ENCODE measurements around the gene AARS2. TPM values are rescaled to one million over a fixed set of nuclear protein-coding genes. Genes with fewer than 3 reads are reported as not detected.

AARS2 gene
- total RNA-seq, 1 experiment from 2014 or later: 21.7 TPM

GRCh38 chr6:44286285-44286565 lies 26.9 kb downstream of the AARS2 start:
- no peaks in the 10 kb centered on the region for H3K9me3 Mint-ChIP-seq
- no CpG with 5 or more reads among the region's 12 CpGs for WGBS (ENCODE audit: extremely low coverage, insufficient read length, low lambda C conversion rate)
- Histone ChIP-seq H3K9me3 (ENCODE audit: control insufficient read depth, low read depth, low read length) (no peaks in the 10 kb centered on the region), H3K4me2 (ENCODE audit: insufficient read depth, insufficient read length, low read length) (no peak overlapping the region), H2BK120ac (ENCODE audit: low read depth, low read length, poor library complexity, severe bottlenecking) (no peak overlapping the region), H3K4me1 (ENCODE audit: insufficient read depth, low read length) (no peaks in the 10 kb centered on the region), H3K14ac (ENCODE audit: insufficient read depth, low read length) (no peak overlapping the region; the same call in 1 of the 2 replicates), H4K91ac (ENCODE audit: insufficient read length, low read depth, low read length) (no peak overlapping the region), H3K23me2 (ENCODE audit: insufficient read length, low read depth, low read length, poor library complexity, severe bottlenecking) (no peaks in the 10 kb centered on the region), H2BK15ac (ENCODE audit: low read depth, low read length) (no peak overlapping the region), H3K23ac (ENCODE audit: insufficient read length, low read depth, low read length) (no peak overlapping the region), H3K79me2 (ENCODE audit: insufficient read depth, low read length) (no peaks in the 10 kb centered on the region), H2AK5ac (ENCODE audit: insufficient read length, low read length) (no peak overlapping the region), H3K27me3 (ENCODE audit: insufficient read depth, low read length) (no peaks in the 10 kb centered on the region; the same call in 1 of the 2 replicates), H2BK5ac (ENCODE audit: insufficient read length, low read length) (no peak overlapping the region), H4K20me1 (ENCODE audit: control insufficient read depth, insufficient read depth, insufficient read length) (no peaks in the 10 kb centered on the region), H3K79me1 (ENCODE audit: insufficient read depth, low read depth, low read length, poor library complexity, severe bottlenecking) (no peaks in the 10 kb centered on the region), H3K18ac (ENCODE audit: insufficient read length, low read depth, low read length) (no peak overlapping the region), H2BK12ac (ENCODE audit: insufficient read length, low read depth, low read length) (no peak overlapping the region), H3K56ac (ENCODE audit: insufficient read length, low read depth, low read length) (no peak overlapping the region), H2AFZ (ENCODE audit: low read length) (no peak overlapping the region), H3K27ac (ENCODE audit: insufficient read length, low read depth, low read length) (no peak overlapping the region), H4K5ac (ENCODE audit: insufficient read length, low read depth, low read length) (no peak overlapping the region), H3T11ph (ENCODE audit: low read length) (no peak overlapping the region), H2BK20ac (ENCODE audit: low read depth, low read length, poor library complexity, severe bottlenecking) (no peak overlapping the region), H4K8ac (replicated peaks; ENCODE audit: insufficient read length, low read depth, low read length) (no peak overlapping the region), H3K4ac (ENCODE audit: low read depth, low read length) (no peak overlapping the region), H3K9ac (ENCODE audit: extremely low read depth, insufficient read length, low read length) (no peak overlapping the region)
- no peak for DNase-seq
- H3K27me3 Mint-ChIP-seq (ENCODE audit: low read depth): peaks cover 81% of the 10 kb centered on the region
- H3K4me1 Mint-ChIP-seq: peaks cover 6 to 8% of the 10 kb centered on the region in 2 experiments; a peak in 3 of 4 replicates
- TF ChIP-seq CTCF (conservative IDR thresholded peaks at IDR 0.05): no peak
- H3K4me3 Mint-ChIP-seq: no peak overlapping the region
- H3K27ac Mint-ChIP-seq: no peak overlapping the region
- no peaks in the 10 kb centered on the region for H3K36me3 Mint-ChIP-seq (ENCODE audit: insufficient read depth in 1 of 3, low read depth in 3 of 3)

Data from H9 (cell line).